ENCODE measurements around the gene KIF13A. TPM values are rescaled to one million over a fixed set of nuclear protein-coding genes. Genes with fewer than 3 reads are reported as not detected.
A peak's percentile ranks its signal among the peaks of the same experiment; 100 is the strongest.

The KIF13A gene
- total and polyA plus RNA-seq, 9 of the 15 experiments (the other 6 are each of a cell fraction or from before 2014, with no cell fraction given): 3.6 to 44.3 (median 29.7) TPM

GRCh38 chr6:17907406-17908229 lies 79.8 kb downstream of the KIF13A start:
- CTCF ChIA-PET (ENCODE audit: low intra/inter-chr PET ratio): no interaction called here
- no peak for TF ChIP-seq CHCHD3 (CRISPR knock-in tag; IDR thresholded peaks at IDR 0.05)
- no peak for TF ChIP-seq SRSF9 (IDR thresholded peaks at IDR 0.05; ENCODE audit: borderline replicate concordance, low read depth, low read length)
- peak; percentile 74 for TF ChIP-seq TAF1 (IDR thresholded peaks at IDR 0.05; ENCODE audit: control insufficient read depth, extremely low read depth, insufficient read depth, low read length, severe bottlenecking)
- no peak for TF ChIP-seq PTBP1 (IDR thresholded peaks at IDR 0.05; ENCODE audit: low read depth, low read length)
- TF ChIP-seq, protein P1, sequence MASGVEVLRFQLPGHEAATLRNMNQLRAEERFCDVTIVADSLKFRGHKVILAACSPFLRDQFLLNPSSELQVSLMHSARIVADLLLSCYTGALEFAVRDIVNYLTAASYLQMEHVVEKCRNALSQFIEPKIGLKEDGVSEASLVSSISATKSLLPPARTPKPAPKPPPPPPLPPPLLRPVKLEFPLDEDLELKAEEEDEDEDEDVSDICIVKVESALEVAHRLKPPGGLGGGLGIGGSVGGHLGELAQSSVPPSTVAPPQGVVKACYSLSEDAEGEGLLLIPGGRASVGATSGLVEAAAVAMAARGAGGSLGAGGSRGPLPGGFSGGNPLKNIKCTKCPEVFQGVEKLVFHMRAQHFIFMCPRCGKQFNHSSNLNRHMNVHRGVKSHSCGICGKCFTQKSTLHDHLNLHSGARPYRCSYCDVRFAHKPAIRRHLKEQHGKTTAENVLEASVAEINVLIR (CRISPR knock-in tag; IDR thresholded peaks at IDR 0.05): peak; percentile 57; the same call in 1 of the 2 replicates
- TF ChIP-seq HNRNPL (IDR thresholded peaks at IDR 0.05; ENCODE audit: low read depth, low read length): 0 out of 2 replicates have a peak, but pooled peaks have one; percentile 20
- TF ChIP-seq MIER1 (IDR thresholded peaks at IDR 0.05; ENCODE audit: low read depth): peak; percentile 74; the same call in 1 of the 2 replicates
- TF ChIP-seq E2F4 (CRISPR knock-in tag; IDR thresholded peaks at IDR 0.05; ENCODE audit: low read depth): no peak
- peak; percentile 86 to 87 for TF ChIP-seq FOXK2 (conservative IDR thresholded peaks at IDR 0.05 in 1 of 2, IDR thresholded peaks at IDR 0.05 in 1 of 2; ENCODE audit: low read depth in 2 of 2)
- TF ChIP-seq ATF6 (CRISPR knock-in tag; IDR thresholded peaks at IDR 0.05): no peak
- TF ChIP-seq ZNF395 (CRISPR knock-in tag; IDR thresholded peaks at IDR 0.05): peak; percentile 93
- TF ChIP-seq, protein P2, sequence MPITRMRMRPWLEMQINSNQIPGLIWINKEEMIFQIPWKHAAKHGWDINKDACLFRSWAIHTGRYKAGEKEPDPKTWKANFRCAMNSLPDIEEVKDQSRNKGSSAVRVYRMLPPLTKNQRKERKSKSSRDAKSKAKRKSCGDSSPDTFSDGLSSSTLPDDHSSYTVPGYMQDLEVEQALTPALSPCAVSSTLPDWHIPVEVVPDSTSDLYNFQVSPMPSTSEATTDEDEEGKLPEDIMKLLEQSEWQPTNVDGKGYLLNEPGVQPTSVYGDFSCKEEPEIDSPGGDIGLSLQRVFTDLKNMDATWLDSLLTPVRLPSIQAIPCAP (CRISPR knock-in tag; IDR thresholded peaks at IDR 0.05; ENCODE audit: borderline replicate concordance): no peak

More at GRCh38 chr6:17907406-17908229, 79.8 kb downstream of the KIF13A start:
- POLR2A ChIA-PET: interaction anchor here (0.6 to 1.9 kb wide), 5 partner anchors 10 to 1249 kb away, joined by 3 to 8 read pairs (median 3); no protein-coding TSS in a partner anchor
- peaks cover 71% of the 10 kb centered on the region for H3K79me2 ChIP-seq (ENCODE audit: control insufficient read depth, insufficient read depth, low read length)
- no TSS peak for BruUV-seq (replicated peaks)
- no peaks in the 10 kb centered on the region for H3K27me3 ChIP-seq (ENCODE audit: control insufficient read depth in 2 of 2, insufficient read depth in 2 of 2, low read length in 2 of 2)
- H3K4me1 ChIP-seq (replicated peaks in 1 of 2; ENCODE audit: control insufficient read depth in 2 of 2, insufficient read depth in 2 of 2, low read length in 2 of 2): peaks cover 8 to 28% of the 10 kb centered on the region in 2 experiments; a peak in 4 of 5 replicates
- H3K9me1 ChIP-seq (ENCODE audit: control insufficient read depth, insufficient read depth, low read length): no peaks in the 10 kb centered on the region
- peak; percentile 96 for ATAC-seq
- no peak overlapping the region for H3K4me3 ChIP-seq
- intact Hi-C loops (cut with micrococcal nuclease) (loop anchor here (2.0 to 5.0 kb wide), 3 partner anchors 65 to 87 kb away; partner anchors contain the start of gene KIF13A), in situ Hi-C loops (cut with MboI) (no loop called here)
- H4K20me1 ChIP-seq (replicated peaks; ENCODE audit: control insufficient read depth, insufficient read depth, low read length): no peaks in the 10 kb centered on the region
- under 1% methylated on average over 7 of the region's 7 CpGs for WGBS (ENCODE audit: insufficient coverage, low coverage, missing lambda C conversion rate)
- FAIRE-seq: peak; percentile 95
- peak overlapping the region; percentile 7 to 65; a peak in 3 of 4 replicates for H3K9ac ChIP-seq (ENCODE audit: insufficient read depth in 1 of 2, low read depth in 2 of 2, low read length in 2 of 2)
- H3K27ac ChIP-seq (ENCODE audit: extremely low read depth, low read depth, low read length): peak overlapping the region; percentile 93
- peak overlapping the region; percentile 95 for H2AFZ ChIP-seq (ENCODE audit: low read depth, low read length)
- peaks cover 2% of the 10 kb centered on the region; the same call in 1 of the 3 replicates for H3K36me3 ChIP-seq (ENCODE audit: control insufficient read depth, insufficient read depth, low read length)
- DNase-seq (ENCODE audit: extremely low read depth in 1 of 4, low spot score in 3 of 4): peak; percentile 69 to 95 (median 80)
- no peaks in the 10 kb centered on the region for H3K9me3 ChIP-seq (replicated peaks; ENCODE audit: control insufficient read depth, insufficient read depth, low read depth, low read length)
- H3K4me2 ChIP-seq (ENCODE audit: insufficient read depth, low read length): peak overlapping the region; percentile 71
